Endothelial cell of umbilical vein (primary cell): ENCODE results near the gene CREM. TPM values are rescaled to one million over a fixed set of nuclear protein-coding genes. Genes with fewer than 3 reads are reported as not detected.

Experiments
- BruUV-seq: library from RNA; stranded (reverse); fragments of 400-500 nt; replicated peaks from 2 replicates; lab custom pipeline; 2021; lab: Mats Ljungman, UMichigan
- CTCF ChIA-PET: fragments of 300-600, 350-600 bp; sonication (Branson Sonifier 250); formaldehyde crosslinking; loops from one replicate; lab custom pipeline; 2021; ENCODE audit warnings: antibody characterized with exemption, inconsistent platforms; lab: Charles Lee
- POLR2A ChIA-PET: fragments of 300-600, 350-600 bp; sonication (Branson Sonifier 250); formaldehyde crosslinking; loops from one replicate; lab custom pipeline; 2021; ENCODE audit warnings: antibody characterized with exemption, inconsistent platforms; lab: Charles Lee
- DNase-seq: peaks from one replicate; pipeline ENCODE4 v3.0.0-alpha.2; 2011; ENCODE audit warnings: low read depth, low spot score
- FAIRE-seq: peaks from 2 replicates; lab custom pipeline; 2011; peaks lifted over from hg19 to GRCh38; lab: Jason Lieb, UNC
- H2AFZ ChIP-seq: 2 replicates; pipeline ENCODE4 v1.6.0; 2012; ENCODE audit warnings: low read depth, low read length, control low read depth, inconsistent platforms
- H3K27ac ChIP-seq: 2 replicates; pipeline ENCODE4 v1.5.1; 2011; ENCODE audit warnings: low read depth, mild to moderate bottlenecking, control low read depth, low read length, moderate library complexity; ENCODE audit not compliant: insufficient read depth
- H3K27me3 ChIP-seq, 2 experiments: 2 replicates each; pipeline versions ENCODE4 v1.6.0 to v1.6.1; 2011; ENCODE audit warnings: low read length in 2 of 2, mixed read lengths in 1 of 2; ENCODE audit not compliant: control insufficient read depth in 2 of 2, insufficient read depth in 2 of 2
- H3K36me3 ChIP-seq, 2 experiments: 2 replicates in 1 of 2; 3 replicates in 1 of 2; pipeline ENCODE4 v1.5.1; 2011; ENCODE audit warnings: low read length in 2 of 2, mild to moderate bottlenecking in 1 of 2, moderate library complexity in 1 of 2; ENCODE audit not compliant: control insufficient read depth in 2 of 2, insufficient read depth in 2 of 2; ENCODE audit errors: extremely low read depth in 1 of 2
- H3K4me1 ChIP-seq: 3 replicates; pipeline ENCODE4 v1.5.1; 2011; ENCODE audit warnings: mild to moderate bottlenecking, low read length; ENCODE audit not compliant: control insufficient read depth, insufficient read depth; ENCODE audit errors: extremely low read depth
- H3K4me2 ChIP-seq: 2 replicates; pipeline ENCODE4 v1.6.1; 2011; ENCODE audit warnings: low read length, control low read depth, mixed read lengths; ENCODE audit not compliant: insufficient read depth
- H3K4me3 ChIP-seq, 3 experiments: fragments of 200-600 bp in 1 of 3; sonication (generic), shearing (Covaris generic) in 1 of 3; replicated peaks in 1 of 3; 2 replicates each; pipeline ENCODE4 v1.5.1; 2011 to 2016; ENCODE audit warnings: control low read depth in 3 of 3, low read length in 3 of 3, mild to moderate bottlenecking in 2 of 3, inconsistent platforms in 1 of 3, low read depth in 1 of 3, moderate library complexity in 1 of 3; ENCODE audit not compliant: insufficient read depth in 1 of 3
- H3K79me2 ChIP-seq: 2 replicates; pipeline ENCODE4 v1.6.0; 2012; ENCODE audit warnings: low read length, inconsistent platforms; ENCODE audit not compliant: control insufficient read depth, insufficient read depth
- H3K9ac ChIP-seq: replicated peaks from 2 replicates; pipeline ENCODE3; 2011; ENCODE audit warnings: low read length, control low read depth; ENCODE audit not compliant: insufficient read depth; ENCODE audit errors: extremely low read depth
- H3K9me1 ChIP-seq: replicated peaks from 3 replicates; pipeline ENCODE4 v1.6.0; 2011; ENCODE audit warnings: mild to moderate bottlenecking, low read length; ENCODE audit not compliant: control insufficient read depth, insufficient read depth; ENCODE audit errors: extremely low read depth
- H3K9me3 ChIP-seq: replicated peaks from 2 replicates; pipeline ENCODE4 v1.5.1; 2012; ENCODE audit warnings: low read length, inconsistent platforms; ENCODE audit not compliant: control insufficient read depth, insufficient read depth
- H4K20me1 ChIP-seq: replicated peaks from 2 replicates; pipeline ENCODE3; 2011; ENCODE audit warnings: mild to moderate bottlenecking, low read length; ENCODE audit not compliant: control insufficient read depth, insufficient read depth; ENCODE audit errors: extremely low read depth
- CTCF ChIP-seq, 2 donors: IDR thresholded peaks; 1 replicate in 1 of 2; 2 replicates in 1 of 2; pipeline ENCODE4 v1.5.1; 2011; ENCODE audit warnings: low read length in 2 of 2, mild to moderate bottlenecking in 2 of 2, moderate library complexity in 2 of 2, control low read depth in 1 of 2, inconsistent platforms in 1 of 2, low read depth in 1 of 2; ENCODE audit not compliant: insufficient read depth in 1 of 2; ENCODE audit errors: extremely low read depth in 1 of 2
- EZH2 ChIP-seq: IDR thresholded peaks from 2 replicates; pipeline ENCODE4 v1.6.1; 2012; ENCODE audit warnings: borderline replicate concordance, low read depth, mild to moderate bottlenecking, moderate library complexity, low read length, inconsistent platforms; ENCODE audit not compliant: severe bottlenecking
- FOS ChIP-seq: IDR thresholded peaks from 2 replicates; pipeline ENCODE4 v1.6.1; 2011; ENCODE audit warnings: mild to moderate bottlenecking, low read length, moderate library complexity, borderline replicate concordance; ENCODE audit not compliant: insufficient read depth
- GATA2 ChIP-seq: IDR thresholded peaks from 2 replicates; pipeline ENCODE4 v1.7.0; 2011; ENCODE audit warnings: low read depth, mild to moderate bottlenecking, moderate library complexity, mixed read lengths, low read length; ENCODE audit not compliant: insufficient read length, insufficient read depth
- JUN ChIP-seq: IDR thresholded peaks from 2 replicates; pipeline ENCODE4 v1.6.1; 2011; ENCODE audit warnings: borderline replicate concordance, low read depth; ENCODE audit not compliant: insufficient read length, insufficient read depth
- MAX ChIP-seq: IDR thresholded peaks from 2 replicates; pipeline ENCODE4 v1.6.1; 2011; ENCODE audit not compliant: insufficient read depth, insufficient read length
- MYC ChIP-seq: IDR thresholded peaks from one replicate; pipeline ENCODE4 v1.6.1; 2011; ENCODE audit warnings: mild to moderate bottlenecking, low read depth, low read length
- POLR2A ChIP-seq: IDR thresholded peaks from 2 replicates; pipeline ENCODE4 v1.6.1; 2012; ENCODE audit warnings: low read depth, mild to moderate bottlenecking, control low read depth, low read length
- dilution Hi-C: fragments of 300-500 bp; cut with MboI; formaldehyde crosslinking; loops from one replicate; pipeline ENCODE4 v1.15.0; 2019; ENCODE audit warnings: low sequenced_read_pairs; ENCODE audit not compliant: extremely low pct_ligation_motif_present
- intact Hi-C: fragments of 100-400 bp; cut with micrococcal nuclease; formaldehyde crosslinking; loops from one replicate; pipeline ENCODE4 v1.10.0; 2022
- polyA plus RNA-seq, 4 experiments: library from polyadenylated mRNA; depleted of rRNA in 3 of 4; stranded (reverse) in 3 of 4; unstranded in 1 of 4; fragments of >200 nt; gene quantifications; 2 replicates each; pipeline versions ENCODE4 v1.2.1 to v1.2.3, GENCODE V29; 2011 to 2012; ENCODE audit warnings: missing spikeins in 1 of 4
- total RNA-seq: library from RNA; stranded (reverse); gene quantifications from 2 replicates; pipeline ENCODE4 v1.2.3, GENCODE V29; 2021

The CREM gene
- total and polyA plus RNA-seq, 2 donors (not counting 3 experiments of a cell fraction or from before 2014, with no cell fraction given), result 35.5 to 39.8 TPM

GRCh38 chr10:35140727-35141126 is 14.1 kb downstream of the CREM start:
- TF ChIP-seq MYC (no peak), MAX (no peak)
- Histone ChIP-seq H3K27me3 (no peaks in the 10 kb centered on the region), H3K9me1 (no peaks in the 10 kb centered on the region), H3K79me2 (peaks cover 1% of the 10 kb centered on the region), H3K4me2 (no peak overlapping the region), H3K4me1 (no peaks in the 10 kb centered on the region), H3K27ac (no peak overlapping the region), H3K9ac (no peak overlapping the region), H3K9me3 (no peaks in the 10 kb centered on the region), H3K36me3 (no peaks in the 10 kb centered on the region), H3K4me3 (no peak overlapping the region), H4K20me1 (no peaks in the 10 kb centered on the region), H2AFZ (no peak overlapping the region)
- POLR2A ChIA-PET, result no interaction called here
- dilution Hi-C loops (no loop called here), intact Hi-C loops (no loop called here)
- CTCF ChIA-PET, result no interaction called here
- FAIRE-seq (no peak), DNase-seq (no peak)
- BruUV-seq, result no TSS peak

- Histone ChIP-seq H2AFZ (no peak overlapping the region), H3K9me3 (no peaks in the 10 kb centered on the region), H3K36me3 (no peaks in the 10 kb centered on the region), H3K27me3 (no peaks in the 10 kb centered on the region), H3K4me3 (no peak overlapping the region), H3K79me2 (no peaks in the 10 kb centered on the region), H3K9me1 (no peaks in the 10 kb centered on the region), H3K4me1 (peaks cover 2% of the 10 kb centered on the region), H3K9ac (no peak overlapping the region), H3K4me2 (no peak overlapping the region), H4K20me1 (no peaks in the 10 kb centered on the region), H3K27ac (no peak overlapping the region)
- BruUV-seq, result no TSS peak
- no peak for TF ChIP-seq GATA2
- no peak for TF ChIP-seq MAX
- no peak for TF ChIP-seq JUN
- TF ChIP-seq POLR2A, result no peak
- no peak for TF ChIP-seq FOS
- TF ChIP-seq CTCF (IDR thresholded peaks at IDR 0.05; ENCODE audit: extremely low read depth in 1 of 2, insufficient read depth in 1 of 2, low read depth in 1 of 2, low read length in 2 of 2), result no peak
- TF ChIP-seq MYC, result no peak
- TF ChIP-seq EZH2, result no peak
- dilution Hi-C loops, result no loop called here
- intact Hi-C loops, result no loop called here
- DNase-seq, result no peak
- POLR2A ChIA-PET, result interaction anchor here (1.2 kb wide), 1 partner anchor 24 kb away, joined by 3 read pairs; the partner anchor contains the start of gene CREM
- CTCF ChIA-PET, result no interaction called here
- no peak for FAIRE-seq
Observed at GRCh38 chr10:35150308-35150707, 23.7 kb downstream of the CREM start.
